ENCODE measurements around the gene FGR.
A peak's percentile ranks its signal among the peaks of the same experiment; 100 is the strongest.
"Not testable (repeated sequence)": the region's sequence is repeated elsewhere in the genome, so short reads cannot be mapped to it uniquely, and the experiment has no call there.

Gene FGR

GRCh38 chr1:27634985-27635367 lies at the start of gene FGR:
Gene FGR, minus strand, starts transcription at chr1:27635185. Its CDS starts 11,269 bp downstream, at chr1:27623916.
- intact Hi-C loops (cut with DNase I), result no loop called here
- peak in 1 of 42 donors; percentile 41 for DNase-seq

- DNase-seq, result no peak
- intact Hi-C loops (cut with DNase I), result no loop called here
Measured at GRCh38 chr1:27684176-27684575, 49.2 kb upstream of the FGR start.

DNA sequence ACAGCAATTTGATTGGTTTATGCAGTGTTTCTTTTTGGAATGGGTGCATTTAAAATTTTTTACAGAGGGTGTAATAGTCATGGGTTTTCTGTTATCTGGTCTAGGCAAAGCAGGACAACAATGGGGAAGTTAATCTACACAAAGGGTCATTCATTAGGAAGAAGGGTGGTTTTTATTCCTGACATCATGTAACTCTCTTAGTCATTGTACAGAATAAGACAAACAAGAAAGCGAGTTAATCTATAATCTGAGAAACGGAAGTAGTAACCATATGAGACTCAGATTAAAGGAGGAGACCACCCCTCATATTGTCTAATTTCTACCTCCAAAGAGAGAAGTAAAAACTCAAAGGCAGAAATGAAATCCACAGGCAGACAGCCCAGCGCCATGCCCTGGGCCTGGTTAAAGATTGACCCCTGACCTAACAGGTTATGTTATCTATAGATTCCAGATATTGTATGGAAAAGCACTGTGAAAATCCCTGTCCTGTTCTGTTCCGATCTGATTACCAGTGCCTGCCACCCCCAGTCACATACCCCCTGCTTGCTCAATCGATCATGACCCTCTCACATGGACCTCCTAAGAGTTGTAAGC lies 47.5 kb upstream of the FGR start:
- intact Hi-C loops (cut with DNase I), result no loop called here
- DNase-seq, result no peak

- intact Hi-C loops (cut with DNase I); DNase-seq: not testable (repeated sequence)
Measured at GRCh38 chr1:27681580-27681979, 46.6 kb upstream of the FGR start.

- DNase-seq; intact Hi-C loops (cut with DNase I): not testable (repeated sequence)
Measured at GRCh38 chr1:27680225-27680791, 45.3 kb upstream of the FGR start.

GRCh38 chr1:27678747-27679146 lies 43.8 kb upstream of the FGR start:
- no peak for DNase-seq
- intact Hi-C loops (cut with DNase I), result no loop called here

- intact Hi-C loops (cut with DNase I), result no loop called here
Measured at GRCh38 chr1:27676410-27676809, 41.4 kb upstream of the FGR start.

DNA sequence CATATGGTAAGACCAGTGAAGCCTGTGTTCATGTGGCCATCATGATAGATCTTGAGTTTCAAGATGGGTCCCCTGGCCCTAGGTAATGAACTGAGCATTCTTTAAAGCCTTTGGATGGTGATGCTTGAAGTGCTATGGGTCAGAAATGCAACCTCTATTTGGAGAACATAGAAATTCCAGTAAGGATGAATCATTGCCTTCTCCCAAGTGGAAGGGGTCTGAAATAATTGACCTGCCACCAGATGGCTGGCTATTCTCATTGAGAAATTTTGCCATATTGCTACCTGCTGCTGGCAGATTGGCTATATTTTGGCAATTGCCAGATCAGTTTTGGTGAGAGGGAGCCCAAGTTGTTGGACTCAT lies 37.7 kb upstream of the FGR start:
- intact Hi-C loops (cut with DNase I), result no loop called here
- DNase-seq, result no peak

More at GRCh38 chr1:27676410-27676809, 41.4 kb upstream of the FGR start:
- DNase-seq, result no peak

GRCh38 chr1:27671964-27672749 lies 37.2 kb upstream of the FGR start, which contains the start of gene IFI6:
Gene IFI6, minus strand, starts transcription at chr1:27672192. Its CDS starts 2,878 bp downstream, at chr1:27669314.
- intact Hi-C loops (cut with DNase I), result no loop called here
- peak; percentile 72 to 98 (median 92) for DNase-seq

- intact Hi-C loops (cut with DNase I), result loop anchor here (2.0 to 10.0 kb wide), 3 partner anchors 55 to 375 kb away; partner anchors contain the start of gene FAM76A
- DNase-seq, result peak in 1 of 42 donors; percentile 14
Measured at GRCh38 chr1:27669876-27670275, 34.9 kb upstream of the FGR start.

DNA sequence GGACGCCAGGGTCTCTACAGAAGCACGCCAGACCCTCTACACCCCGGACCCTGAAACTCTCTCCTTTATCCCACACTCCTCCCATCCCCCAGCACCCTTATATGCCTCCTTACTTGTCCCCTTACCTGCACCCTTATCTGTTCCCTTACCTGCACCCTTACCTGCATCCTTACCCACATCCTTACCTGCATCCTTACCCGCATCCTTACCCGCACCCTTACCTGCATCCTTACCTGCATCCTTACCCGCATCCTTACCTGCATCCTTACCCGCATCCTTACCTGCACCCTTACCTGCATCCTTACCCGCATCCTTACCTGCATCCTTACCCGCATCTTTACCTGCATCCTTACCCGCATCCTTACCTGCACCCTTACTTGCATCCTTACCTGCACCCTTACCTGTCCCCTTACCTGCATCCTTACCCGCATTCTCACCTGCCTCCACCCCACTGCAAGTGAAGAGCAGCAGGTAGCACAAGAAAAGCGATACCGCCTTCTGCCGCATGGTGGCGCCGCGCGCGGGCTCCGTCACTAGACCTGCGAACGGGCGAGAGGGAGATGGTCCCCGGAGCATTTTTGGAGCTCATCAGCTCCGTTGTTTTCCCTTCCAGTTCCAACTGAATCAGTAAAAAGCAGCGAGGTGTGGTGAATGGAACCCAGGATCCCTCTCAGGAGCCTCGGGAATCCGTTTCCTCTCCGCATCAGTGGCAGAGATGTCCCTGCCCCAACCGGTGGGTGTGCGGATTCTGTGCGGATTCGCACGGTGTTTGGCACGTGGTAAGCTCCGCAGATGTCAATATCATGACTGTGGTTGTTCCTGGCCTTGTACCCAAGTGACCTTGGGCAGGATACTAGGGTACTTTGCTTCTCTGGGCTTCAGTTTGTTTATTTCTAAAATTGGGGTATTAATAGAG lies 34.1 kb upstream of the FGR start:
- DNase-seq, result peak; percentile 57 to 91 (median 84)
- intact Hi-C loops (cut with DNase I), result loop anchor here (2.0 to 10.0 kb wide), 3 partner anchors 56 to 374 kb away; partner anchors contain the start of gene FAM76A

- peak in 1 of 42 donors; percentile 11 for DNase-seq
- intact Hi-C loops (cut with DNase I), result loop anchor here (2.0 to 10.0 kb wide), 3 partner anchors 57 to 373 kb away; partner anchors contain the start of gene FAM76A
Measured at GRCh38 chr1:27668121-27668807, 33.3 kb upstream of the FGR start.

DNA sequence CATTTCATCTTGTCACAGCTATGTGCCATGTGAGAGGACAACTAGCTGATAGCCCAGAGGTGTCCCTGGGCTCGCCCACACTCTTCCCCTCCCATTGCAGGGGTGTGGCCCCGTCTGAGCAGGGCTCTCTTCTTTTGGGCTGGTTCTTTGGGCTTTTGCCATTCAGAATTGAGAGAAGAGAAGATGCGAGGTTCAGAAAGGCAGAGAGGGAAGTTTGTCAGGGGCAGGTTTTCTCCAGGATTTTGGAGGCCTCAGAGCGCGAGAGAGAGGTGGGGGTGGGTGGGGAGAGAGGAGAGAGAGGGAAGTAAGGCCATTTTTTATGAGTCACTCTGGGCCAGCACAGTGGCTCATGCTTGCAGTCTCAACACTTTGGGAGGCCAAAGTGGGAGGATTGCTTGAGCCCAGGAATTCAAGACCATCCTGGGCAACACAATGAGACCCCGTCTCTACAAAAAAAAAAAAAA lies 31.8 kb upstream of the FGR start:
- intact Hi-C loops (cut with DNase I), result loop anchor here (10.0 kb wide), 2 partner anchors 262 to 372 kb away; no protein-coding TSS in a partner anchor
- DNase-seq, result no peak

DNA sequence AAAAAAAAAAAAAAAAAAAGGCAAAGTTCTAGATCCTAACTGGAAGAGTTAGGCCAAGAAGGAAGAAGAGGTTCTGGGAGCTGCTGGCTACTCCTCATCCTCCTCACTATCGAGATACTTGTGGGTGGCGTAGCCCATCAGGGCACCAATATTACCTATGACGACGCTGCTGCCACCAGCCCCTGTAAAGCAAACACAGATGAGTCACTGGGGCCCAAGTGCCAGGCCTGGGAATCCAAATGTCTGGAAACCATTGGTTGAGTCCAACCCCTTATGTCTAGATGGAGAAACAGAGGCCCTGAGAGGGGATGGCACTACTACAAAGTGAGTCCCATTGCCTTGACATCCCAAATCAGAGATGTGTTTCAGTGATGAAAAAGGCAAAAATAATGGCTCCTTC lies 31.3 kb upstream of the FGR start:
- no peak for DNase-seq
- intact Hi-C loops (cut with DNase I), result loop anchor here (10.0 kb wide), 2 partner anchors 261 to 371 kb away; no protein-coding TSS in a partner anchor

DNA sequence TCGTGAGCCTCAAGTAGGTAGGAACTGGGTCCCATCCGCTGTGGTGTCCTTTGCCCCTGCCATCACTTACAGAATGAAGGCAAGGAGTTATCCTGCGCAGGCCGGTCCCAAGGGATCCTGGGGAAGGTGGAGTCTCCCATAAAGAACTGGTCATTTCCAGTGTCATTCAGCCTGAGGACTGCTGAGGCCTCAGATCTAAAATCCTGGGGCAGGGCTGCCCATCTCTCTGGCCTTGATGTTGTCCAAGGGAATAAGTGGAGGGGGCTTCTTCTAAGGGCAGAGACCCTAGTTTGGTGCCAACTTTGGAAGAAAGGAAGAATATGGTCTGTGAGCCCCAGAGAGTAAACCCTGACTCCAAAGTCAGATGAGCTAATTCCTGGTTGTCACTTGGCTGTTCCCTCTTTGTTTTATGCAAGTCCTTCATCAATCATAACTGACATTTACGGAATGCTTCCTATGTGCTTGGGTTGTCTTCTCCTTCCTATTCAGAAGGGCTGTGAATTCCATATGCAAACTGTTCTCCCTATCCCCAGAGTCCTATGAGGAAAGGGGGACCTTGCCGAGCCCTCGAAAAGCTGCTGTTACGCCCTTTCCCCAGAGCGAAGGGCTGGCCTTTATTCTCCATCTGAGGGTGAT lies 30.1 kb upstream of the FGR start:
- no peak for DNase-seq
- intact Hi-C loops (cut with DNase I), result loop anchor here (10.0 kb wide), 2 partner anchors 260 to 370 kb away; no protein-coding TSS in a partner anchor

DNA sequence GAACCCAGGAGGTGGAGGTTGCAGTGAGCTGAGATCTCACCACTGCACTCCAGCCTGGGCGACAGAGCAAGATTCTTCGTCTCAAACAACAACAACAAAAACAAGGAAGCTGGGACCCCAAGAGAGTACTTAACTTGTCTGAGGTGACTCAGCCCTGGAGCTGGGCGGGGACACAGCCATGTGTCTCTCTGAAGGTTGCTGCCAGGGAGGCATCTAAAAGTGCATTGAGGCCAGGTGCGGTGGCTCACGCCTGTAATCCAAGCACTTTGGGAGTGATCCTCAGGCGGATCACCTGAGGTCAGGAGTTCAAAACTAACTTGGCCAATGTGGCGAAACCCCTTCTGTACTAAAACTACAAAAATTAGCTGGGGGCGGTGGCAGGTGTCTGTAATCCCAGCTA lies 29.3 kb upstream of the FGR start:
- intact Hi-C loops (cut with DNase I), result loop anchor here (10.0 kb wide), 2 partner anchors 259 to 369 kb away; no protein-coding TSS in a partner anchor
- DNase-seq, result no peak

DNA sequence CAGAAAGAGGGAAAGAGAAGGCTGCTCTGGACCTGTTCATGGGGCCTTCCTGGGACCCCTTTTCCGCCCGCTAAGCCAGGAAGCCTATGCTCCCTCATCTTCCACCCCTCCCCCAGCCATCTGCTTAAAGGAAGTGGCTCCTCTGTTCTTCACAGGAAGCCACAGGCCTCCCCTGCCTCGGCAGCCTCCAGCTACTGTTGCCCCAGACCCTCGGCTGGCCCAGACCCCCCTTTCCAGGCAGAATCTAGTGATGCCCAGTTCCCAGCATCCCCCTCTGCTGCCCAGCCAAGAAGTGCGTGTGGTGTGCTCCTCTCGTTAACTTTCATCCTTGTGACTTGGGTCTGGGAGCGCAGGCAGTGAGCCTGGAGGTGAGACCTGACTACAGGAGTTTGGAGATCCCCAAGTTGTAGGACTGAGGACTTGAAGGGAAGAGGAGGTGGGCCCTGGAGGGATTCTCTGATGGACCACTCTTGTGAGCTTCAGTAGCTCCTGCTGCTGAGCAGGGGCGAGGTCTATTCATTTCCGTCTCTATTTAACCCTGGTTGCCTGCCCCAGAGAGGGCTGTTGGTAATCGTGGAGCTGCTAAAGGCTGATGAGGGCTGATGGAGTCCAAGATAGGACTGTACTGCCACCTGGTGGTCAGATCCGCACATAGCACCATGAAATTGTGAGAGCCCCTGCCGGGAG lies 27.9 kb upstream of the FGR start:
- intact Hi-C loops (cut with DNase I), result loop anchor here (10.0 kb wide), 2 partner anchors 258 to 368 kb away; no protein-coding TSS in a partner anchor
- DNase-seq, result peak; percentile 38 to 96 (median 88)

All from head of caudate nucleus (tissue), 42 donors.